K562 (cell line): ENCODE results near the gene CDKN3. TPM values are rescaled to one million over a fixed set of nuclear protein-coding genes. Genes with fewer than 3 reads are reported as not detected.

Experiments
- ARID3B ChIP-seq: fragments of 250-450 bp; sonication (Bioruptor Pico); IDR thresholded peaks from 2 replicates; pipeline ENCODE4 v1.4.0; 2020; ENCODE audit warnings: borderline replicate concordance
- CBX1 ChIP-seq: sonication (generic); IDR thresholded peaks from 2 replicates; pipeline ENCODE4 v1.6.1; 2016; ENCODE audit warnings: antibody characterized with exemption, low read depth, mild to moderate bottlenecking
- KDM5B ChIP-seq: fragments of 200-600 bp; sonication (generic); IDR thresholded peaks from 2 replicates; pipeline ENCODE4 v1.6.1; 2012; ENCODE audit warnings: low read depth, mild to moderate bottlenecking, moderate library complexity, low read length, control low read depth, inconsistent platforms; ENCODE audit not compliant: insufficient replicate concordance
- MAZ ChIP-seq, 2 experiments: fragments of 450-650 bp in 1 of 2; sonication (generic) in 1 of 2; formaldehyde crosslinking; IDR thresholded peaks in 1 of 2; conservative IDR thresholded peaks in 1 of 2; 2 replicates each; pipeline versions ENCODE4 v1.4.0 to v1.5.0; 2020; ENCODE audit warnings: mild to moderate bottlenecking in 1 of 2, missing genetic modification reagents in 1 of 2
- MYNN ChIP-seq, 2 experiments: sonication (generic); formaldehyde crosslinking in 1 of 2; IDR thresholded peaks; 2 replicates each; pipeline versions ENCODE4 v1.5.0 to v1.6.1; 2016 to 2020; ENCODE audit warnings: antibody characterized with exemption in 1 of 2, missing genetic modification reagents in 1 of 2
- NR2C1 ChIP-seq, 2 experiments: fragments of 450-650 bp; IDR thresholded peaks; 2 replicates each; pipeline ENCODE4 v1.6.1; 2017; ENCODE audit warnings: mild to moderate bottlenecking in 2 of 2, antibody characterized with exemption in 1 of 2, inconsistent platforms in 1 of 2, missing compliant biosample characterization in 1 of 2, missing genetic modification characterization in 1 of 2
- NUFIP1 ChIP-seq: fragments of 450-650 bp; IDR thresholded peaks from 2 replicates; pipeline ENCODE4 v1.6.1; 2018; ENCODE audit not compliant: partially characterized antibody
- SIX5 ChIP-seq, 2 experiments: IDR thresholded peaks; 2 replicates each; pipeline ENCODE4 v1.6.1; 2011; ENCODE audit warnings: low read length in 2 of 2, borderline replicate concordance in 1 of 2, low read depth in 1 of 2, mild to moderate bottlenecking in 1 of 2, moderate library complexity in 1 of 2; ENCODE audit not compliant: insufficient read depth in 1 of 2
- THRAP3 ChIP-seq: fragments of 450-650 bp; IDR thresholded peaks from 2 replicates; pipeline ENCODE4 v1.6.1; 2016; ENCODE audit warnings: mild to moderate bottlenecking, inconsistent platforms, borderline replicate concordance
- XRCC5 ChIP-seq: fragments of 200-400 bp; formaldehyde crosslinking; IDR thresholded peaks from 2 replicates; pipeline ENCODE4 v1.6.1; 2017; ENCODE audit warnings: low read depth, mild to moderate bottlenecking, low read length
- ZMIZ1 ChIP-seq, 2 experiments: fragments of 150-350 bp in 1 of 2; IDR thresholded peaks; 2 replicates each; pipeline ENCODE4 v1.6.1; 2012 to 2016; ENCODE audit warnings: low read depth in 2 of 2, low read length in 2 of 2, mild to moderate bottlenecking in 1 of 2, moderate library complexity in 1 of 2
- ZNF696 ChIP-seq: fragments of 250-450 bp; sonication (Bioruptor Pico); conservative IDR thresholded peaks from 2 replicates; pipeline ENCODE4 v1.4.0; 2020; ENCODE audit warnings: mild to moderate bottlenecking, moderate library complexity
- polyA plus RNA-seq, 8 experiments: library from polyadenylated mRNA; depleted of rRNA in 4 of 8; stranded (reverse) in 5 of 8; unstranded in 3 of 8; fragments of >200 nt; fragmentation: Nextera tagmentation in 2 of 8; fragmentation: Illumina TruSeq in 1 of 8; extraction: Ambion mirVana in 2 of 8; extraction: Trizol in 1 of 8; gene quantifications; 2 replicates each; pipeline versions ENCODE4 v1.2.1 to v1.2.3, GENCODE V29; 2011 to 2014; ENCODE audit warnings: inconsistent platforms in 1 of 8, missing spikeins in 1 of 8
- total RNA-seq, 7 experiments: library from RNA; depleted of rRNA in 6 of 7; stranded (reverse); fragments of >200 nt in 6 of 7; fragmentation: Illumina TruSeq in 2 of 7; extraction: Trizol in 2 of 7; gene quantifications; 2 replicates each; pipeline versions ENCODE4 v1.2.1 to v1.2.3, GENCODE V29; 2011 to 2021; ENCODE audit warnings: low replicate concordance in 1 of 7
- TF ChIP-seq, protein P1 (sequence below): IDR thresholded peaks from 3 replicates; pipeline ENCODE4 v1.6.1; 2011; ENCODE audit warnings: borderline replicate concordance, mild to moderate bottlenecking, moderate library complexity; ENCODE audit not compliant: insufficient read length; ENCODE audit errors: extremely low read depth

Gene CDKN3
- total and polyA plus RNA-seq, 9 of the 15 experiments (the other 6 are each of a cell fraction or from before 2014, with no cell fraction given), result 41.3 to 128 (median 70.7) TPM

GRCh38 chr14:54424479-54424901 lies 27.7 kb downstream of the CDKN3 start (continued):
- TF ChIP-seq, protein P1, sequence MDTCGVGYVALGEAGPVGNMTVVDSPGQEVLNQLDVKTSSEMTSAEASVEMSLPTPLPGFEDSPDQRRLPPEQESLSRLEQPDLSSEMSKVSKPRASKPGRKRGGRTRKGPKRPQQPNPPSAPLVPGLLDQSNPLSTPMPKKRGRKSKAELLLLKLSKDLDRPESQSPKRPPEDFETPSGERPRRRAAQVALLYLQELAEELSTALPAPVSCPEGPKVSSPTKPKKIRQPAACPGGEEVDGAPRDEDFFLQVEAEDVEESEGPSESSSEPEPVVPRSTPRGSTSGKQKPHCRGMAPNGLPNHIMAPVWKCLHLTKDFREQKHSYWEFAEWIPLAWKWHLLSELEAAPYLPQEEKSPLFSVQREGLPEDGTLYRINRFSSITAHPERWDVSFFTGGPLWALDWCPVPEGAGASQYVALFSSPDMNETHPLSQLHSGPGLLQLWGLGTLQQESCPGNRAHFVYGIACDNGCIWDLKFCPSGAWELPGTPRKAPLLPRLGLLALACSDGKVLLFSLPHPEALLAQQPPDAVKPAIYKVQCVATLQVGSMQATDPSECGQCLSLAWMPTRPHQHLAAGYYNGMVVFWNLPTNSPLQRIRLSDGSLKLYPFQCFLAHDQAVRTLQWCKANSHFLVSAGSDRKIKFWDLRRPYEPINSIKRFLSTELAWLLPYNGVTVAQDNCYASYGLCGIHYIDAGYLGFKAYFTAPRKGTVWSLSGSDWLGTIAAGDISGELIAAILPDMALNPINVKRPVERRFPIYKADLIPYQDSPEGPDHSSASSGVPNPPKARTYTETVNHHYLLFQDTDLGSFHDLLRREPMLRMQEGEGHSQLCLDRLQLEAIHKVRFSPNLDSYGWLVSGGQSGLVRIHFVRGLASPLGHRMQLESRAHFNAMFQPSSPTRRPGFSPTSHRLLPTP, result no peak
- TF ChIP-seq NR2C1 (IDR thresholded peaks at IDR 0.05) (no peak), NR2C1 (tag; IDR thresholded peaks at IDR 0.05) (no peak), MYNN (IDR thresholded peaks at IDR 0.05) (no peak), MYNN (CRISPR knock-in tag; IDR thresholded peaks at IDR 0.05) (no peak), SIX5 (IDR thresholded peaks at IDR 0.05; ENCODE audit: borderline replicate concordance in 1 of 2, insufficient read depth in 1 of 2, low read depth in 1 of 2, low read length in 2 of 2) (no peak), MAZ (CRISPR knock-in tag; conservative IDR thresholded peaks at IDR 0.05 in 1 of 2, IDR thresholded peaks at IDR 0.05 in 1 of 2) (no peak), KDM5B (no peak), ZNF696 (CRISPR knock-in tag) (no peak), CBX1 (no peak), NUFIP1 (no peak), ZMIZ1 (IDR thresholded peaks at IDR 0.05; ENCODE audit: low read depth in 2 of 2, low read length in 2 of 2) (no peak), THRAP3 (no peak), ARID3B (CRISPR knock-in tag) (no peak), XRCC5 (no peak)
